Measurements from ENCODE around the gene ZNF226. TPM values are rescaled to one million over a fixed set of nuclear protein-coding genes. Genes with fewer than 3 reads are reported as not detected.
A peak's percentile ranks its signal among the peaks of the same experiment; 100 is the strongest.

ZNF226 gene
- total and polyA plus RNA-seq, 9 of the 15 experiments (the other 6 are each of a cell fraction or from before 2014, with no cell fraction given): 6.2 to 19.4 (median 9.3) TPM

DNA sequence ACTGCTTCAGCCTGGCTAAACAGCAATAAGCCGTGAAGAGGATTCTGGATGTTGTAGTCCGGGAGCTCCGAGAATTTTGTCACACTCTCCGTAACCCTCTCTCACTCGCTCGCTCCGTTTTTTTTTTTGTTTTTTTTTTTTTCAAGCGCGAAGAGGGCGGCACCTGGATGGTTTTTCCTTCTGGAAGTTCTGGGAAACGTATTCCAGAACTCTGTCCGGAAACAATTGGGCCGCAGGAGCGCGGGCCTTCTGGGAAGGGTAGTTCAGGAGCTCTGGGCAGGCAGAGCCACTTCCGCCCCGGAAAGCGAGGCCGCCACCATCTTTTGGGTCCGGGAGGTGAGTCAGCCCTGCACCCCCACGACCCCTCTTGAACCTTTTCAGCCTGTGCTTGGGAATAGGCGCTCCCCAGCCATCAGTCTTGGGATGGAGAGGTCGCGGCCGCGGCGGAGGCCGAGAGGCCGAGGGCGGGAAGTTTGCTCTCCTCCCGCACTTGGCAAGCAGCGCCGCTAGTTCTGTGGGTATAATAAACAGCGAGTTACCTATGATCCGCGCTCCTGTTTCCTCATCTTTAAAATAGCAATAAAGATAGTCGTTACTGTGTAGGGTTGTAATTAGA lies 47.5 kb downstream of the ZNF226 start, which contains the start of gene ZNF227 (continued):
- TF ChIP-seq ZNF644 (tag; IDR thresholded peaks at IDR 0.05; ENCODE audit: low read depth): peak; percentile 61; the same call in 1 of the 2 replicates
- TF ChIP-seq BHLHE40 (IDR thresholded peaks at IDR 0.05; ENCODE audit: low read length): peak; percentile 22; the same call in 1 of the 2 replicates
- TF ChIP-seq ATF1 (CRISPR knock-in tag; IDR thresholded peaks at IDR 0.05): no peak
- TF ChIP-seq ATF1 (tag; IDR thresholded peaks at IDR 0.05): peak; percentile 60; the same call in 1 of the 2 replicates
- TF ChIP-seq DMBX1 (CRISPR knock-in tag; IDR thresholded peaks at IDR 0.05; ENCODE audit: borderline replicate concordance): 0 out of 2 replicates have a peak, but pooled peaks have one; percentile 37
- TF ChIP-seq YY1 (IDR thresholded peaks at IDR 0.05; ENCODE audit: borderline replicate concordance in 1 of 3, control insufficient read depth in 1 of 3, extremely low read depth in 1 of 3, insufficient read depth in 3 of 3, insufficient read length in 1 of 3, insufficient replicate concordance in 2 of 3, low read depth in 1 of 3, low read length in 2 of 3): peak; percentile 39 to 88 (median 82)
- peak in 1 of 2 experiments; percentile 32 for TF ChIP-seq E2F6 (IDR thresholded peaks at IDR 0.05; ENCODE audit: borderline replicate concordance in 1 of 2, extremely low read depth in 1 of 2, insufficient read depth in 1 of 2, insufficient read length in 1 of 2, low read depth in 1 of 2, low read length in 1 of 2, poor library complexity in 1 of 2, severe bottlenecking in 1 of 2)
- peak in 1 of 2 experiments; percentile 80; a peak in 1 of 4 replicates for TF ChIP-seq ARNT (IDR thresholded peaks at IDR 0.05)
- TF ChIP-seq, protein P1, sequence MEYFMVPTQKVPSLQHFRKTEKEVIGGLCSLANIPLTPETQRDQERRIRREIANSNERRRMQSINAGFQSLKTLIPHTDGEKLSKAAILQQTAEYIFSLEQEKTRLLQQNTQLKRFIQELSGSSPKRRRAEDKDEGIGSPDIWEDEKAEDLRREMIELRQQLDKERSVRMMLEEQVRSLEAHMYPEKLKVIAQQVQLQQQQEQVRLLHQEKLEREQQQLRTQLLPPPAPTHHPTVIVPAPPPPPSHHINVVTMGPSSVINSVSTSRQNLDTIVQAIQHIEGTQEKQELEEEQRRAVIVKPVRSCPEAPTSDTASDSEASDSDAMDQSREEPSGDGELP (CRISPR knock-in tag; IDR thresholded peaks at IDR 0.05; ENCODE audit: borderline replicate concordance): peak; percentile 45; the same call in 1 of the 2 replicates
- no peak for TF ChIP-seq HMGN3 (IDR thresholded peaks at IDR 0.05; ENCODE audit: borderline replicate concordance, extremely low read depth, insufficient read length, low read depth, low read length)
- TF ChIP-seq TBP (optimal IDR thresholded peaks at IDR 0.05; ENCODE audit: low read depth, low read length): peak; percentile 37
- TF ChIP-seq RNF2 (IDR thresholded peaks at IDR 0.05): 0 out of 2 replicates have a peak, but pooled peaks have one; percentile 13
- TF ChIP-seq, protein P2, sequence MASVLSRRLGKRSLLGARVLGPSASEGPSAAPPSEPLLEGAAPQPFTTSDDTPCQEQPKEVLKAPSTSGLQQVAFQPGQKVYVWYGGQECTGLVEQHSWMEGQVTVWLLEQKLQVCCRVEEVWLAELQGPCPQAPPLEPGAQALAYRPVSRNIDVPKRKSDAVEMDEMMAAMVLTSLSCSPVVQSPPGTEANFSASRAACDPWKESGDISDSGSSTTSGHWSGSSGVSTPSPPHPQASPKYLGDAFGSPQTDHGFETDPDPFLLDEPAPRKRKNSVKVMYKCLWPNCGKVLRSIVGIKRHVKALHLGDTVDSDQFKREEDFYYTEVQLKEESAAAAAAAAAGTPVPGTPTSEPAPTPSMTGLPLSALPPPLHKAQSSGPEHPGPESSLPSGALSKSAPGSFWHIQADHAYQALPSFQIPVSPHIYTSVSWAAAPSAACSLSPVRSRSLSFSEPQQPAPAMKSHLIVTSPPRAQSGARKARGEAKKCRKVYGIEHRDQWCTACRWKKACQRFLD (CRISPR knock-in tag; IDR thresholded peaks at IDR 0.05): 0 out of 2 replicates have a peak, but pooled peaks have one; percentile 43
- peak; percentile 64 for TF ChIP-seq MYC (IDR thresholded peaks at IDR 0.05; ENCODE audit: low read depth, low read length)
- peak; percentile 63 for TF ChIP-seq MYC (CRISPR knock-in tag; IDR thresholded peaks at IDR 0.05; ENCODE audit: borderline replicate concordance, low read depth)
- TF ChIP-seq DIDO1 (tag; IDR thresholded peaks at IDR 0.05; ENCODE audit: low read depth): peak; percentile 52; the same call in 1 of the 2 replicates
- TF ChIP-seq CXXC5 (CRISPR knock-in tag; IDR thresholded peaks at IDR 0.05): peak; percentile 77
- TF ChIP-seq ZNF639 (CRISPR knock-in tag; conservative IDR thresholded peaks at IDR 0.05 in 1 of 2, IDR thresholded peaks at IDR 0.05 in 1 of 2): peak in 1 of 2 experiments; percentile 44; a peak in 1 of 4 replicates
